Liver (tissue), 9 donors: ENCODE measurements around the gene FOXK2. TPM values are rescaled to one million over a fixed set of nuclear protein-coding genes. Genes with fewer than 3 reads are reported as not detected.

Experiments
- DNase-seq: peaks from one replicate; pipeline ENCODE4 v3.0.0-alpha.2; 2017; ENCODE audit warnings: low spot score
- H3K27ac ChIP-seq, 2 donors: one replicate each; pipeline ENCODE4 v1.7.0; 2013; ENCODE audit warnings: inconsistent platforms in 2 of 2, low read length in 2 of 2, control low read depth in 1 of 2, low read depth in 1 of 2, mild to moderate bottlenecking in 1 of 2
- H3K27me3 ChIP-seq, 4 donors: one replicate each; pipeline versions ENCODE4 v1.6.1 to v1.7.0; 2013; ENCODE audit warnings: low read length in 3 of 4, inconsistent platforms in 1 of 4, mild to moderate bottlenecking in 1 of 4, moderate library complexity in 1 of 4; ENCODE audit not compliant: control insufficient read depth in 4 of 4, insufficient read depth in 4 of 4
- H3K36me3 ChIP-seq, 4 donors: one replicate each; pipeline versions ENCODE4 v1.6.1 to v1.7.0; 2013; ENCODE audit warnings: low read length in 3 of 4, mild to moderate bottlenecking in 3 of 4, low read depth in 1 of 4, moderate library complexity in 1 of 4; ENCODE audit not compliant: control insufficient read depth in 4 of 4, insufficient read depth in 3 of 4
- H3K4me1 ChIP-seq, 4 donors: one replicate each; pipeline versions ENCODE4 v1.6.1 to v1.7.0; 2013; ENCODE audit warnings: low read length in 3 of 4, mild to moderate bottlenecking in 3 of 4, moderate library complexity in 1 of 4; ENCODE audit not compliant: control insufficient read depth in 4 of 4, insufficient read depth in 4 of 4
- H3K4me3 ChIP-seq, 3 donors: one replicate each; pipeline versions ENCODE4 v1.6.1 to v1.7.0; 2013; ENCODE audit warnings: low read length in 3 of 3, control low read depth in 1 of 3, low read depth in 1 of 3, mild to moderate bottlenecking in 1 of 3
- H3K9ac ChIP-seq, 2 donors: one replicate each; pipeline ENCODE4 v1.7.0; 2013; ENCODE audit warnings: low read length in 2 of 2, mild to moderate bottlenecking in 2 of 2, moderate library complexity in 2 of 2, control low read depth in 1 of 2, low read depth in 1 of 2
- H3K9me3 ChIP-seq, 4 donors: one replicate each; pipeline versions ENCODE4 v1.6.1 to v1.7.0; 2013; ENCODE audit warnings: low read length in 3 of 4; ENCODE audit not compliant: control insufficient read depth in 4 of 4
- EGR1 ChIP-seq, 2 donors: IDR thresholded peaks; 2 replicates each; pipeline ENCODE4 v1.6.1; 2016 to 2018; ENCODE audit warnings: antibody characterized with exemption in 2 of 2, low read depth in 2 of 2
- FOXA1 ChIP-seq: IDR thresholded peaks from 2 replicates; pipeline ENCODE4 v1.6.1; 2016; ENCODE audit warnings: antibody characterized with exemption
- FOXA2 ChIP-seq: IDR thresholded peaks from 2 replicates; pipeline ENCODE4 v1.6.1; 2016; ENCODE audit warnings: antibody characterized with exemption
- GABPA ChIP-seq, 2 donors: IDR thresholded peaks in 1 of 2; conservative IDR thresholded peaks in 1 of 2; 2 replicates each; pipeline ENCODE4 v1.6.1; 2016; ENCODE audit warnings: antibody characterized with exemption in 2 of 2, mild to moderate bottlenecking in 1 of 2, moderate library complexity in 1 of 2
- HNF4A ChIP-seq, 2 donors: conservative IDR thresholded peaks; 2 replicates each; pipeline ENCODE4 v1.6.1; 2016; ENCODE audit warnings: antibody characterized with exemption in 2 of 2, mild to moderate bottlenecking in 2 of 2
- HNF4G ChIP-seq: IDR thresholded peaks from 2 replicates; pipeline ENCODE4 v1.6.1; 2016; ENCODE audit warnings: antibody characterized with exemption
- JUND ChIP-seq, 2 donors: IDR thresholded peaks; 2 replicates each; pipeline ENCODE4 v1.6.1; 2016; ENCODE audit warnings: antibody characterized with exemption in 2 of 2
- RAD21 ChIP-seq, 2 donors: IDR thresholded peaks; 2 replicates each; pipeline ENCODE4 v1.6.1; 2016; ENCODE audit warnings: antibody characterized with exemption in 2 of 2, mild to moderate bottlenecking in 2 of 2
- RXRA ChIP-seq, 2 donors: IDR thresholded peaks; 2 replicates each; pipeline ENCODE4 v1.6.1; 2017 to 2018; ENCODE audit warnings: antibody characterized with exemption in 2 of 2, mild to moderate bottlenecking in 1 of 2
- SP1 ChIP-seq: IDR thresholded peaks from 2 replicates; pipeline ENCODE4 v1.6.1; 2018; ENCODE audit warnings: antibody characterized with exemption, mild to moderate bottlenecking
- TAF1 ChIP-seq: conservative IDR thresholded peaks from 2 replicates; pipeline ENCODE4 v1.6.1; 2016; ENCODE audit warnings: antibody characterized with exemption, mild to moderate bottlenecking
- YY1 ChIP-seq: IDR thresholded peaks from 2 replicates; pipeline ENCODE4 v1.6.1; 2016; ENCODE audit warnings: antibody characterized with exemption, mild to moderate bottlenecking
- WGBS: extraction: QIAGEN DNeasy Blood & Tissue Kit; methylation state at CpG from one replicate; pipeline ENCODE4 v1.1.7; 2013; 5-methylcytosine and 5-hydroxymethylcytosine counted together
- polyA plus RNA-seq, 2 donors: library from polyadenylated mRNA; stranded (reverse) in 1 of 2; unstranded in 1 of 2; fragments of 200-250 nt in 1 of 2; fragments of >200 nt in 1 of 2; fragmentation: Nextera tagmentation in 1 of 2; extraction: Ambion mirVana in 1 of 2; gene quantifications; one replicate each; pipeline versions ENCODE4 v1.2.1 to v1.2.3, GENCODE V29; 2013 to 2015
- total RNA-seq, 2 donors: library from RNA; depleted of rRNA; stranded (reverse); fragments of >200 nt; gene quantifications; one replicate each; pipeline ENCODE4 v1.2.3, GENCODE V29; 2014
- TF ChIP-seq, protein P1 (sequence below): IDR thresholded peaks from 2 replicates; pipeline ENCODE4 v1.6.1; 2016; ENCODE audit warnings: antibody characterized with exemption
- TF ChIP-seq, protein P2 (sequence below): IDR thresholded peaks from 2 replicates; pipeline ENCODE4 v1.6.1; 2016; ENCODE audit warnings: antibody characterized with exemption, mild to moderate bottlenecking
- TF ChIP-seq, protein P3 (sequence below): fragments of 150-350 bp; IDR thresholded peaks from 2 replicates; pipeline ENCODE4 v1.5.1; 2017; ENCODE audit warnings: improper control_type of control experiment, low read depth, low read length; ENCODE audit not compliant: missing input control
- TF ChIP-seq, protein P4 (sequence below): IDR thresholded peaks from 2 replicates; pipeline ENCODE4 v1.6.1; 2016; ENCODE audit warnings: antibody characterized with exemption
- donor health status: healthy.
- donor health status: healthy.
- donor health status: healthy.
- donor health status: healthy.
- donor health status: healthy.

The FOXK2 gene
- total and polyA plus RNA-seq, 4 donors, result 3.1 to 16.2 (median 10.8) TPM

DNA sequence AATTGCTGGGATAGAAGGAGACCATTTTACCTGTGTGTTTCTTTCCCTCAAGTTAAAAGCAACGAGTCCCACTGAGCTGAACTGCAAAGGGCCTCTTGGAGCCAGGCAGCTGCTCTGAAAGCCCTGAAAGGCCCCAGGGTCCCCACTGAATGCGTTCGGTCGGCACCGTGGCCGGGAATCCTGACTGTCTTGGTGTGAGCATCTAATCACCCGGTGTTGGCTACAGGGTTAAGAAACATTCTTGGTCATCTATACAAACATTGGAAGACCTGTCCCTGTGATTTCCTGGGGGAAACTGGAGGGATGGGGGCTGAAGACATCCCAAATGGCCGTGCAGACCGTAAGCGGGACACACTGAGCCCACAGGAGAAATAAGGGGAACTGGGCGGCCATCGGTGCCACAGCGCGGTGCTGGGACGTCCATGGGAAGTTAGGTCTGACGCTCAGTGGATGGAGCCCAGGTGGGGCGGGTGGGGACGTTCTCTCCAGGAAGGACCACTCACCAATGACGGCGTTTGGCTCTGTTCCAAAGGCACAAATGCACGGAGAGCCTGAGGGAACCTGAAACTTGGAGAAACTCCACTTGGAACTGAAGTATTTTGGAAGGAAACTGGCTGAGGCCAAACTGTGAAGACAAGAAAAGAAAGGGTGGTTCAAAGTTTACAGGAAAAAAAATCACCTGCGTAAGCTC lies 96.6 kb downstream of the FOXK2 start (continued):
- TF ChIP-seq, protein P1, sequence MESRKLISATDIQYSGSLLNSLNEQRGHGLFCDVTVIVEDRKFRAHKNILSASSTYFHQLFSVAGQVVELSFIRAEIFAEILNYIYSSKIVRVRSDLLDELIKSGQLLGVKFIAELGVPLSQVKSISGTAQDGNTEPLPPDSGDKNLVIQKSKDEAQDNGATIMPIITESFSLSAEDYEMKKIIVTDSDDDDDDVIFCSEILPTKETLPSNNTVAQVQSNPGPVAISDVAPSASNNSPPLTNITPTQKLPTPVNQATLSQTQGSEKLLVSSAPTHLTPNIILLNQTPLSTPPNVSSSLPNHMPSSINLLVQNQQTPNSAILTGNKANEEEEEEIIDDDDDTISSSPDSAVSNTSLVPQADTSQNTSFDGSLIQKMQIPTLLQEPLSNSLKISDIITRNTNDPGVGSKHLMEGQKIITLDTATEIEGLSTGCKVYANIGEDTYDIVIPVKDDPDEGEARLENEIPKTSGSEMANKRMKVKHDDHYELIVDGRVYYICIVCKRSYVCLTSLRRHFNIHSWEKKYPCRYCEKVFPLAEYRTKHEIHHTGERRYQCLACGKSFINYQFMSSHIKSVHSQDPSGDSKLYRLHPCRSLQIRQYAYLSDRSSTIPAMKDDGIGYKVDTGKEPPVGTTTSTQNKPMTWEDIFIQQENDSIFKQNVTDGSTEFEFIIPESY, result no peak
- no peak for TF ChIP-seq RXRA (IDR thresholded peaks at IDR 0.05)
- TF ChIP-seq FOXA2, result no peak
- TF ChIP-seq YY1, result no peak
- TF ChIP-seq EGR1 (IDR thresholded peaks at IDR 0.05; ENCODE audit: low read depth in 2 of 2), result no peak

DNA sequence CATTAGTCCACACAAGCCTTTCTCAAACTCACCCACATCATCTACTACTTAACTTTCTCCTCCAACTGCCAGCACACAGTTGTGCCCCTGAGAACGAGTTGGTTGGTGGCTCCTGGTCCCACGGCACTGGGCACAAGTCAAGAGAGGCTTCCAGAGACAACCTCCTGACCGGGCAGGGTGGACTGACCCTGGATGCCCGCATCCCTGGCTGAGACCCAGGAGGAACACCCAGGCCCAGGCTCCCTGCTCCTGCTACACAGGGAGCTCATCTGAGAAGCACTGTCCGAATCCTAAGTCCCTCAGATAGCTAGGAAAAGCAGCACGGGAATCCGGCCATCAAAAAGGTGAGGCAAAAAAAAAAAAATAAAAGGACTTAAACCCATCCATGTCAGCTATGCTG lies 99.7 kb downstream of the FOXK2 start:
- DNase-seq, result no peak
- Histone ChIP-seq H3K4me1 (no peaks in the 10 kb centered on the region), H3K9ac (no peak overlapping the region), H3K27ac (no peak overlapping the region), H3K27me3 (no peaks in the 10 kb centered on the region), H3K9me3 (no peaks in the 10 kb centered on the region), H3K4me3 (no peak overlapping the region), H3K36me3 (peaks cover 18 to 77% (median 41%) of the 10 kb centered on the region in 4 donors)
- 87% methylated on average over 7 of the region's 7 CpGs for WGBS
- TF ChIP-seq GABPA (IDR thresholded peaks at IDR 0.05 in 1 of 2, conservative IDR thresholded peaks at IDR 0.05 in 1 of 2) (no peak), RAD21 (IDR thresholded peaks at IDR 0.05) (no peak), RXRA (IDR thresholded peaks at IDR 0.05) (no peak), TAF1 (no peak), HNF4A (conservative IDR thresholded peaks at IDR 0.05) (no peak), HNF4G (no peak), JUND (IDR thresholded peaks at IDR 0.05) (no peak), FOXA1 (no peak), FOXA2 (no peak), YY1 (no peak), SP1 (no peak), EGR1 (IDR thresholded peaks at IDR 0.05; ENCODE audit: low read depth in 2 of 2) (no peak)
- TF ChIP-seq, protein P2, sequence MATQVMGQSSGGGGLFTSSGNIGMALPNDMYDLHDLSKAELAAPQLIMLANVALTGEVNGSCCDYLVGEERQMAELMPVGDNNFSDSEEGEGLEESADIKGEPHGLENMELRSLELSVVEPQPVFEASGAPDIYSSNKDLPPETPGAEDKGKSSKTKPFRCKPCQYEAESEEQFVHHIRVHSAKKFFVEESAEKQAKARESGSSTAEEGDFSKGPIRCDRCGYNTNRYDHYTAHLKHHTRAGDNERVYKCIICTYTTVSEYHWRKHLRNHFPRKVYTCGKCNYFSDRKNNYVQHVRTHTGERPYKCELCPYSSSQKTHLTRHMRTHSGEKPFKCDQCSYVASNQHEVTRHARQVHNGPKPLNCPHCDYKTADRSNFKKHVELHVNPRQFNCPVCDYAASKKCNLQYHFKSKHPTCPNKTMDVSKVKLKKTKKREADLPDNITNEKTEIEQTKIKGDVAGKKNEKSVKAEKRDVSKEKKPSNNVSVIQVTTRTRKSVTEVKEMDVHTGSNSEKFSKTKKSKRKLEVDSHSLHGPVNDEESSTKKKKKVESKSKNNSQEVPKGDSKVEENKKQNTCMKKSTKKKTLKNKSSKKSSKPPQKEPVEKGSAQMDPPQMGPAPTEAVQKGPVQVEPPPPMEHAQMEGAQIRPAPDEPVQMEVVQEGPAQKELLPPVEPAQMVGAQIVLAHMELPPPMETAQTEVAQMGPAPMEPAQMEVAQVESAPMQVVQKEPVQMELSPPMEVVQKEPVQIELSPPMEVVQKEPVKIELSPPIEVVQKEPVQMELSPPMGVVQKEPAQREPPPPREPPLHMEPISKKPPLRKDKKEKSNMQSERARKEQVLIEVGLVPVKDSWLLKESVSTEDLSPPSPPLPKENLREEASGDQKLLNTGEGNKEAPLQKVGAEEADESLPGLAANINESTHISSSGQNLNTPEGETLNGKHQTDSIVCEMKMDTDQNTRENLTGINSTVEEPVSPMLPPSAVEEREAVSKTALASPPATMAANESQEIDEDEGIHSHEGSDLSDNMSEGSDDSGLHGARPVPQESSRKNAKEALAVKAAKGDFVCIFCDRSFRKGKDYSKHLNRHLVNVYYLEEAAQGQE, result no peak
- TF ChIP-seq, protein P3, sequence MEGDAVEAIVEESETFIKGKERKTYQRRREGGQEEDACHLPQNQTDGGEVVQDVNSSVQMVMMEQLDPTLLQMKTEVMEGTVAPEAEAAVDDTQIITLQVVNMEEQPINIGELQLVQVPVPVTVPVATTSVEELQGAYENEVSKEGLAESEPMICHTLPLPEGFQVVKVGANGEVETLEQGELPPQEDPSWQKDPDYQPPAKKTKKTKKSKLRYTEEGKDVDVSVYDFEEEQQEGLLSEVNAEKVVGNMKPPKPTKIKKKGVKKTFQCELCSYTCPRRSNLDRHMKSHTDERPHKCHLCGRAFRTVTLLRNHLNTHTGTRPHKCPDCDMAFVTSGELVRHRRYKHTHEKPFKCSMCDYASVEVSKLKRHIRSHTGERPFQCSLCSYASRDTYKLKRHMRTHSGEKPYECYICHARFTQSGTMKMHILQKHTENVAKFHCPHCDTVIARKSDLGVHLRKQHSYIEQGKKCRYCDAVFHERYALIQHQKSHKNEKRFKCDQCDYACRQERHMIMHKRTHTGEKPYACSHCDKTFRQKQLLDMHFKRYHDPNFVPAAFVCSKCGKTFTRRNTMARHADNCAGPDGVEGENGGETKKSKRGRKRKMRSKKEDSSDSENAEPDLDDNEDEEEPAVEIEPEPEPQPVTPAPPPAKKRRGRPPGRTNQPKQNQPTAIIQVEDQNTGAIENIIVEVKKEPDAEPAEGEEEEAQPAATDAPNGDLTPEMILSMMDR, result no peak
- TF ChIP-seq, protein P1, result no peak
- TF ChIP-seq, protein P4, sequence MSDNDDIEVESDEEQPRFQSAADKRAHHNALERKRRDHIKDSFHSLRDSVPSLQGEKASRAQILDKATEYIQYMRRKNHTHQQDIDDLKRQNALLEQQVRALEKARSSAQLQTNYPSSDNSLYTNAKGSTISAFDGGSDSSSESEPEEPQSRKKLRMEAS, result no peak
